H1 (cell line): ENCODE measurements around the gene MAGI3. TPM values are rescaled to one million over a fixed set of nuclear protein-coding genes. Genes with fewer than 3 reads are reported as not detected.

Experiments
- polyA plus RNA-seq, 7 experiments: library from polyadenylated mRNA; depleted of rRNA in 3 of 7; stranded (reverse) in 5 of 7; unstranded in 2 of 7; fragments of >200 nt in 5 of 7; fragments of 200-250 nt in 2 of 7; gene quantifications; 1 replicate in 5 of 7; 2 replicates in 1 of 7; 4 replicates in 1 of 7; pipeline versions ENCODE4 v1.2.1 to v1.2.3, GENCODE V29; 2011 to 2013; ENCODE audit warnings: missing spikeins in 2 of 7, mixed read lengths in 2 of 7
- total RNA-seq: library from RNA; stranded (reverse); fragmentation: NEBNext Ultra II Directional; extraction: Animal tissue kit (Norgen Biotek cat#: 25700); gene quantifications from 2 replicates; pipeline ENCODE4 v1.2.1, GENCODE V29; 2021
- TF ChIP-seq, protein P1 (sequence below): IDR thresholded peaks from 2 replicates; pipeline ENCODE4 v1.6.1; 2011; ENCODE audit warnings: low read length, improper control_type of control experiment

MAGI3 gene
- total and polyA plus RNA-seq, 2 of the 8 experiments (the other 6 are each of a cell fraction or from before 2014, with no cell fraction given) = 2.3 to 7.8 TPM

DNA sequence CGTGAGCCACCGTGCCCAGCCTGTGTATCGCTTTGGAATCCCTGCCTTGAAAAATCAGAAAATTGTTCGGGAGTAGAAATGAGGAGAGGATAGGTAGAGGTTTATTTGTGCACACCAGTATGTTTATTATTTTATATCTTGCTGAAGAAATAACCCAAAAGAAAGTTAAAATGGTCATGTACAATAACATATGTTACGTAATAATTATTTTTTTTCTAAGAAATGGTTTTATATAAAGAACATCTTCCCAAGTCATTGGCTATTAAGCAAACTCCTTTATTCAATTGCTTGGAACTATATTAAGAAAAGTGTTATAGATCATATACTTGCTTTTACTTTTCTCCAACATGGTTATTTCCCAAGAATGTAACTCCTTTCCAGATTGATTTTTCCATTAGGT, 197.2 kb downstream of the MAGI3 start (continued):
- TF ChIP-seq, protein P1, sequence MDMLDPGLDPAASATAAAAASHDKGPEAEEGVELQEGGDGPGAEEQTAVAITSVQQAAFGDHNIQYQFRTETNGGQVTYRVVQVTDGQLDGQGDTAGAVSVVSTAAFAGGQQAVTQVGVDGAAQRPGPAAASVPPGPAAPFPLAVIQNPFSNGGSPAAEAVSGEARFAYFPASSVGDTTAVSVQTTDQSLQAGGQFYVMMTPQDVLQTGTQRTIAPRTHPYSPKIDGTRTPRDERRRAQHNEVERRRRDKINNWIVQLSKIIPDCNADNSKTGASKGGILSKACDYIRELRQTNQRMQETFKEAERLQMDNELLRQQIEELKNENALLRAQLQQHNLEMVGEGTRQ = no peak
